ENCODE data around the gene SENP5.

Gene SENP5

DNA sequence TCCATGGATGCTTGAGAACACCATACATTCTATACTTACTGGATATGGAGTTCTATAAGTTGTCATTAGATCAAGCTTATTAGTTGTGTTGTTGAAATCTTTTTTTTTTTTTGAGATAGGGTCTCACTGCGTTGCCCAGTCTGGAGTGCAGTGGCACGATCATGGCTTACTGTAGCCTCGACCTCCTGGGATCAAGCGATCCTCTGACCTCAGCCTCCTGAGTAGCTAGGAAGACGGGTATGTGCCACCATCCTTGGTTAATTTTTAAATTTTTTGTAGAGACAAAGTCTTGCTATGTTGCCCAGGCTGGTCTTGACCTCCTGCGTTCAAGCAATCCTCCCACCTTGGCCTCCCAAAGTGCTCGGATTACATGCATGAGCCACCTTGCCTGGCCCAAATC, 87.1 kb downstream of the SENP5 start:
- no peak for DNase-seq (ENCODE audit: low read depth)
- H3K4me3 ChIP-seq (ENCODE audit: low read length): no peak overlapping the region
- TF ChIP-seq, protein P1, sequence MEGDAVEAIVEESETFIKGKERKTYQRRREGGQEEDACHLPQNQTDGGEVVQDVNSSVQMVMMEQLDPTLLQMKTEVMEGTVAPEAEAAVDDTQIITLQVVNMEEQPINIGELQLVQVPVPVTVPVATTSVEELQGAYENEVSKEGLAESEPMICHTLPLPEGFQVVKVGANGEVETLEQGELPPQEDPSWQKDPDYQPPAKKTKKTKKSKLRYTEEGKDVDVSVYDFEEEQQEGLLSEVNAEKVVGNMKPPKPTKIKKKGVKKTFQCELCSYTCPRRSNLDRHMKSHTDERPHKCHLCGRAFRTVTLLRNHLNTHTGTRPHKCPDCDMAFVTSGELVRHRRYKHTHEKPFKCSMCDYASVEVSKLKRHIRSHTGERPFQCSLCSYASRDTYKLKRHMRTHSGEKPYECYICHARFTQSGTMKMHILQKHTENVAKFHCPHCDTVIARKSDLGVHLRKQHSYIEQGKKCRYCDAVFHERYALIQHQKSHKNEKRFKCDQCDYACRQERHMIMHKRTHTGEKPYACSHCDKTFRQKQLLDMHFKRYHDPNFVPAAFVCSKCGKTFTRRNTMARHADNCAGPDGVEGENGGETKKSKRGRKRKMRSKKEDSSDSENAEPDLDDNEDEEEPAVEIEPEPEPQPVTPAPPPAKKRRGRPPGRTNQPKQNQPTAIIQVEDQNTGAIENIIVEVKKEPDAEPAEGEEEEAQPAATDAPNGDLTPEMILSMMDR (conservative IDR thresholded peaks at IDR 0.05; ENCODE audit: low read depth, low read length): no peak

DNA sequence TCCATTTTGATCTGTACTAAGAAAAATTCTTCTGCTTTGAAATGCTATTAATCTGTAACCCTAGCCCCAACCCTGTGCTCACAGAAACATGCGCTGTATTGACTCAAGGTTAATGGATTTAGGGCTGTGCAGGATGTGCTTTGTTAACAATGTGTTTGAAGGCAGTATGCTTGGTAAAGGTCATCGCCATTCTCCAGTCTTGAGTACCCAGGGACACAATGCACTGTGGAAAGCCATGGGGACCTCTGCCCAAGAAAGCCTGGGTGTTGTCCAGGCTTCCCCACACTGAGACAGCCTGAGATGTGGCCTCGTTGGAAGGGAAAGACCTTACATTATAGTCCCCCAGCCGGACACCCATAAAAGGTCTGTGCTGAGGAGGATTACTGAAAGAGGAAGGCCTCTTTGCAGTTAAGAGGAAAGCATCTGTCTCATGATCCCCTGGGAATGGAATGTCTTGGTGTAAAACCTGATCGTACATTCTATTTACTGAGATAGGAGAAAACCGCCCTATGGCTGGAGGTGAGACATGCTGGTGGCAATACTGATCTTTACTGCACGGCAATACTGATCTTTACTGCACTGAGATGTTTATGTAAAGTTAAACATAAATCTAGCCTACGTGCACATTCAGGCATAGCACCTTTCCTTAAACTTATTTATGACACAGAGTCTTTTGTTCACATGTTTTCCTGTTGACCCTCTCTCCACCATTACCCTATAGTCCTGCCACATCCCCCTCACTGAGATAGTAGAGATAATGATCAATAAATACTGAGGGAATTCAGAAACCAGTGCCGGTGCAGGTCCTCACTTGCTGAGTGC, 94.6 kb downstream of the SENP5 start:
- TF ChIP-seq, protein P1 (conservative IDR thresholded peaks at IDR 0.05; ENCODE audit: low read depth, low read length): no peak
- DNase-seq (ENCODE audit: low read depth): no peak
- no peak overlapping the region for H3K4me3 ChIP-seq (ENCODE audit: low read length)

DNA sequence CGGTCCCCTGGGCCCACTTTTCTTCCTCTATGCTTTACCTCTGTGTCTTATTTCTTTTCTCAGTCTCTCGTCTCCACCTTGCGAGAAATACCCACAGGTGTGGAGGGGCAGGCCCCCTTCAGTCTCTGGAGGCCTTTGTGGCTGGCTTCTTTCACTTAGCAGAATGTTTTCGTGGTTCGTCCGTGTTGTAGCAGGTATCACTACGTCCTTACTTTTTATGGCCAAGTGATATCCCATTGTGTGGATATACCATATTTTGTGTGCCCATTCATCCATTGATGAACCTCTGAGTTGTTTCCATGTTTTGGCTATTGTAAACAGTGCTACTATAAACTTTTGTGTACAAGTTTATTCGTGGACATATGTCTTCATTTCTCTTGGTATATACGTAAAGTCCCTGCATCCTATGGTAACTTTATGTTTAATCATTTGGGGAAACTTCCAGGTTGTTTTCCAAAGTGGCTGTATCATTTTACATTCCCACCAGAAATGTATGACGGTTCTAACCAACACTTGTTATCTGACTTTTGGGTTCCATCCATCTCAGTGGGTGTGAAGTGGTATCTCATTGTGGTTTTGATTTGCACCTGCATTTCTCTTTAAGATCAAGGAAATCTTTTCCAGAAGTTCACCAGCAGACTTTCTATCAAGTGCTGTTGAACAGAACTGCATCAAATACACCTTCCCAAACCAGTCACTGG, 95.4 kb downstream of the SENP5 start:
- DNase-seq (ENCODE audit: low read depth): no peak
- TF ChIP-seq, protein P1 (conservative IDR thresholded peaks at IDR 0.05; ENCODE audit: low read depth, low read length): no peak
- no peak overlapping the region for H3K4me3 ChIP-seq (ENCODE audit: low read length)

DNA sequence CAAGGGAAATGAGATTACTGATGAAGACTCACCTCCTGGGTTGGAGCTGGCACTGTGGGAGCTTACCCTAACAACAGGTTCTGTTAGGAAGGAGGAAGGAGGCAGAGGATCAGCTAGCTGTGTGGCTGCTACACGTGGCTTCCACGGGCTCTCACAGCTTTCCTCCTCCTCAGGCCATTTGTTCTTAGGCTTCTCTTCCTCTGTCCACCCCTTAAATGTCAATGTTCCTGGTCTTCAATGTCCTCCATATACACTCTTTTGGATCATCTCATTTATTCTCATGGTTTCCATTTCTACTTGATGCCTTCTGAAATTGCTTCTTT, 95.9 kb downstream of the SENP5 start:
- no peak overlapping the region for H3K4me3 ChIP-seq (ENCODE audit: low read length)
- DNase-seq (ENCODE audit: low read depth): no peak
- TF ChIP-seq, protein P1 (conservative IDR thresholded peaks at IDR 0.05; ENCODE audit: low read depth, low read length): no peak

DNA sequence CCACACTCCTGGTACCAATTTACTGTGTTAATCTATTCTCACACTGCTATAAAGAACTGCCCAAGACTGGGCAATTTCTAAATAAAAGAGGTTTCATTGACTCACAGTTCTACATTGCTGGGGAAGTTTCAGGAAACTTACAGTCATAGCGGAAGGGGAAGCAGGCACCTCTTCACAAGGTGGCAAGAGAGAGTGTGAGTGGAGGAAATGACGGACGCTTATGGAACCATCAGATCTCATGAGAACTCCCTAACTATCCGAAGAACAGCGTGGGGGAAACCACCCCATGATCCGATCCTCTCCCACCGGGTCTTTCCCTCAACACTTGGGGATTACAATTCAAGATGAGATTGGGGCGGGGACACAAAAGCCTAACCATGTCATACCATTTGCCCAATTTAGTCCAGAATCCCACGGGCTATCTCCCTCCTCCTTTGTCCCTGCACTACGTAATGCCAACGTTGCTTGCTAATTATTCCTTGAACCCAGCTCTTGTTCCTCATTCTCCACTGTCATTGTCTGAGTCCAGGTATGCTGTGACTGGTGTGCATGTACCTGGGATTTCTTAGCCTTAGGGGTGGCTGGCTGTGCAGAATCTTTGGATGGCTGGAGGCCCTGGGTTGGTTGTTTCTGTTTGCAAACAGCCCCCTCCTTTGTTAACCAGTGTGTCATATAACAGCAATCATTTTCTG, 97.5 kb downstream of the SENP5 start:
- H3K4me3 ChIP-seq (ENCODE audit: low read length): no peak overlapping the region
- DNase-seq (ENCODE audit: low read depth): no peak
- TF ChIP-seq, protein P1 (conservative IDR thresholded peaks at IDR 0.05; ENCODE audit: low read depth, low read length): no peak

DNA sequence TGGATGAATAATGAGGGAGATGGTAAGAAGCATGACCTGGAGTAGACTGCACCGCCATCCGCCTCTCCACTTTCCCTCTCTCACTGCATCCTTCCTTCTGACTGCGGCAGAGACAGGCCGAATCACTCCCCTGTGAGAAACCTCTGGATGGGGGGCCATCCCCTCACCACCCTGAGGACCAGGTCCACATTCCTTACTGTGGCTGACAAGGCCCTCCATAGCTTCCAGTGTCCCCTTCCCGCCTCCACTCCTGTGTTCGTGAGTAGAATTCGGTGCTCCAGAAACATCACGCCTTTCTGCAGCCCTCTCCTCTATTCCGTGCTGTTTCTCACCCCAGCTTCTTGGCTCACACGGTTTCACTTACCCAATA, 98.1 kb downstream of the SENP5 start:
- TF ChIP-seq, protein P1 (conservative IDR thresholded peaks at IDR 0.05; ENCODE audit: low read depth, low read length): no peak
- no peak for DNase-seq (ENCODE audit: low read depth)
- H3K4me3 ChIP-seq (ENCODE audit: low read length): no peak overlapping the region

Data from retinal pigment epithelial cell (primary cell).